Right atrium auricular region (tissue), 2 donors: Measurements from ENCODE around the gene GID4. TPM values are rescaled to one million over a fixed set of nuclear protein-coding genes. Genes with fewer than 3 reads are reported as not detected.

Source experiments
- DNase-seq: peaks from one replicate; pipeline ENCODE4 v3.0.0-alpha.2; 2019; ENCODE audit warnings: low spot score
- H3K27ac ChIP-seq, 2 donors: fragments of 200-600 bp; sonication (generic); 1 replicate in 1 of 2; 2 replicates in 1 of 2; pipeline ENCODE4 v1.5.1; 2016 to 2019
- H3K27me3 ChIP-seq, 2 donors: fragments of 200-600 bp; sonication (generic); one replicate each; pipeline versions ENCODE4 v1.5.1 to v1.6.0; 2017 to 2019
- H3K36me3 ChIP-seq: fragments of 200-600 bp; sonication (generic); one replicate; pipeline ENCODE4 v1.5.1; 2016
- H3K4me1 ChIP-seq, 2 donors: fragments of 200-600 bp; sonication (generic); one replicate each; pipeline versions ENCODE4 v1.5.1 to v1.6.0; 2017 to 2019
- H3K4me3 ChIP-seq, 2 donors: fragments of 200-600 bp; sonication (generic); 1 replicate in 1 of 2; 2 replicates in 1 of 2; pipeline ENCODE4 v1.5.1; 2017 to 2019; ENCODE audit warnings: mild to moderate bottlenecking in 1 of 2, moderate library complexity in 1 of 2
- H3K9me3 ChIP-seq, 2 donors: fragments of 200-600 bp; sonication (generic); one replicate each; pipeline ENCODE4 v1.5.1; 2019
- CTCF ChIP-seq, 2 donors: fragments of 200-600 bp; sonication (generic); IDR thresholded peaks; one replicate each; pipeline ENCODE4 v1.5.1; 2019; ENCODE audit warnings: antibody characterized with exemption in 2 of 2
- total RNA-seq, 2 donors: library from RNA; depleted of rRNA; stranded (reverse); fragments of >200 nt; gene quantifications; one replicate each; pipeline ENCODE4 v1.1.0, GENCODE V29; 2016

Gene GID4
- total RNA-seq, 2 donors from 2014 or later: 14.0 to 22.1 TPM

- no peaks in the 10 kb centered on the region for H3K27me3 ChIP-seq
- no peaks in the 10 kb centered on the region for H3K9me3 ChIP-seq
- no peaks in the 10 kb centered on the region for H3K36me3 ChIP-seq
- TF ChIP-seq CTCF (IDR thresholded peaks at IDR 0.05): no peak
- no peak overlapping the region for H3K4me3 ChIP-seq
- no peak overlapping the region for H3K27ac ChIP-seq
- DNase-seq: no peak
- H3K4me1 ChIP-seq: peaks cover 0 to 8% of the 10 kb centered on the region in 2 donors
Measured at GRCh38 chr17:18004345-18004744, 34.9 kb upstream of the GID4 start.

DNA sequence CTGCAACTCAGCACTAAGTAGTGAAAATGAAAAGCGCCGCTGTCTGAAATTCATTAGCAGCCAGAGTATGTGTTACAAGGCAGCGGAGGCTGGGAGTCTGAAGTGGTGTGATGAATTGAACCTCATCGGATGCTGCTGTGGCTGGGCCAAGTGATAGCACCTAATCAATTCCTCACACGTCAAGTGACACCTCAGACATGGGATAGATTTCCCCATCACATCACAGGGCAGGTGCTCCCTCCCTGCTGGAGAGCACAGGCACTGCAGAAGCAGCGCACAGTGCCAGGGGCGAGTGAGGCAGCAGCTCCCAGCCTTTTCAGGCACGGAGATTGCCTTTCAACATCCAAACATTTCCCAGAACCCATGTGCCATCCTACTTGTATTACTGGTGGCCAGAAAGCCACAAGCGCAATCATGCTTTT, 34.3 kb upstream of the GID4 start:
- H3K27ac ChIP-seq: no peak overlapping the region

DNA sequence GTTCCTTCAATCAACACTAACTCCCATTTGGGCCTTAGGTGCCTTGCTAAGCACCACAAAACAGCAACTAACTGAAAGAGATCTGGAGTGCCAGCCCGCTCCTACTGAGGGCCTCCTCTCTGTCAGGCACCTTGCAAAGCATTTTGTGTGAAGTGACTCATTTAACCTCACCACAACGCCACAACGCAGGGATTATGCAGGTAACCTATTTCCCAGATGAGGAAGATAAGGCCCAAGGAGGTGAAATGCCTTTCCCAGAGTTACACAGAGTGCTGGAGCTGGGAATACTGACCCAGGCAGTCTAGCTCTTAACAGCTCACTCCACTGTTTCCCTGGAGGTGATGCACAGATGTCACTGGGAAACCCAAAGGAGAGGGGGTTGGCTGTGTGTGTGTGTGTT, 33.7 kb upstream of the GID4 start:
- Histone ChIP-seq H3K4me1 (peaks cover 0 to 8% of the 10 kb centered on the region in 2 donors), H3K27me3 (no peaks in the 10 kb centered on the region), H3K9me3 (no peaks in the 10 kb centered on the region), H3K27ac (no peak overlapping the region), H3K4me3 (no peak overlapping the region), H3K36me3 (no peaks in the 10 kb centered on the region)
- DNase-seq: no peak
- TF ChIP-seq CTCF (IDR thresholded peaks at IDR 0.05): no peak

More for the DNA sequence above, 34.3 kb upstream of the GID4 start:
- no peak overlapping the region for H3K4me3 ChIP-seq
- TF ChIP-seq CTCF (IDR thresholded peaks at IDR 0.05): peak in 1 of 2 donors; percentile 45
- no peaks in the 10 kb centered on the region for H3K27me3 ChIP-seq
- no peak for DNase-seq
- H3K9me3 ChIP-seq: no peaks in the 10 kb centered on the region
- peaks cover 0 to 8% of the 10 kb centered on the region in 2 donors for H3K4me1 ChIP-seq
- no peaks in the 10 kb centered on the region for H3K36me3 ChIP-seq

GRCh38 chr17:18006495-18007239, 32.5 kb upstream of the GID4 start:
- no peak for TF ChIP-seq CTCF (IDR thresholded peaks at IDR 0.05)
- no peak overlapping the region for H3K27ac ChIP-seq
- no peaks in the 10 kb centered on the region for H3K9me3 ChIP-seq
- H3K4me3 ChIP-seq: no peak overlapping the region
- no peaks in the 10 kb centered on the region for H3K36me3 ChIP-seq
- no peak for DNase-seq
- H3K27me3 ChIP-seq: no peaks in the 10 kb centered on the region
- peaks cover 0 to 8% of the 10 kb centered on the region in 2 donors for H3K4me1 ChIP-seq

DNA sequence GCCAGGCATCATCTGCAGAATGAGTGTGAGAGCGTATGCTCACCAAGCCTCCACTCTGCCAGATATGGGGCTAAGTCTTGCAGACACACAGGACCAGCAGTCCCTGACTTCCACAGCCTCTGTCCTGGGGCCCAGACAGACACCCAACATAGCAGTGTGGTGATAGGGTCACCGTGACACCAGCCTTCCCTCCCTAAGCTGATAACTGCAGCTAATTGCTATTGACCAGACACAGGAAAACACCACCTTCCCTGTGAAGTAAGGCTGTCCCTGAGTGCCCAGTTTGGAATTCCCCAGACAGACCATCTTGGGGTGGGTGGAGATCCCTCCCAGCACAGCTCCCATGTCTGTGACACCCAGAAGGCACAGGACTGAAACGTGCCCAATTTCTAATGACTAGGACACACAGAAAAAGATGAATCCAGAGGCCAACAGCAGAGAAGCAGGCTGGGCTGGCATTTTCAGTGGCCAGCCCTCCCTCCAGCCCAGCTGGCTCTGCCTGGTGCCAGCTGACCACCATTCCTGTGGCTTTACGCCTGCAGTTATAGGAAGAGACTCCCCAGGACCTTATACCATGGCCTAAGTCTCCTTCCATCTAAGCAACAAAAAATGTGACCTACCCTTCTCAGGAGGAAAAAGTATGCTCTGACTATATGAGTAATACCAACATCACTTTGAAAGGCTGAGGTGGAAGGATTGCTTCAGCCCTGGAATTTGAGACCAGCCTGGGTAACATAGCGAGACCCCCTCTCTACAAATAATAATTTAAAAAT, 30.5 kb upstream of the GID4 start:
- Histone ChIP-seq H3K9me3 (no peaks in the 10 kb centered on the region), H3K4me3 (no peak overlapping the region), H3K27me3 (no peaks in the 10 kb centered on the region), H3K27ac (peak overlapping the region; percentile 47 to 50), H3K36me3 (no peaks in the 10 kb centered on the region), H3K4me1 (peaks cover 0 to 8% of the 10 kb centered on the region in 2 donors)
- no peak for DNase-seq
- no peak for TF ChIP-seq CTCF (IDR thresholded peaks at IDR 0.05)
